ENCODE results near the gene RASEF. TPM values are rescaled to one million over a fixed set of nuclear protein-coding genes. Genes with fewer than 3 reads are reported as not detected.
A peak's percentile ranks its signal among the peaks of the same experiment; 100 is the strongest.

The RASEF gene
- total RNA-seq, 4 donors from 2014 or later, result under 0.01 to 0.42 (median 0.24) TPM

DNA sequence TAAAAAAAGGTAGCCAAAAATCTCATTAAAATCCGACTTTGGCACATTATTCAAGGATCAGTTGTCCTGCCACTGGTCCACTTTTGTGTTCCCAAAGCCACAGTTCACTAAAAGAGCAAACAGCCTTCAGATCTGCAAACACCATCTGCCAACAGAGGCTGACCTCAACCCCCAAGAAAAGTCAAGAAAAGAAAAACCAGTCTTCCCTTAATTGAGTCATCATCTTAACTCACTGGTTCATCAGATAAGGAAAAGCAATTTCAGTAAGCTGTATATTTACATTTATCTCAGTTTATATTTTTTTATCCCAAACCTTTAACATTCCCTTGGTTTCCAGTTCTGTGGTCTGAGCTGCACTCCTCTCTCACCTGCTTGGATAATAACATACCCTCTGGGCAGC lies 21.2 kb downstream of the RASEF start:
- H3K27ac ChIP-seq (replicated peaks in 1 of 4), result no peak overlapping the region
- no peaks in the 10 kb centered on the region for H3K36me3 ChIP-seq
- peaks cover 0 to 3% (median 0%) of the 10 kb centered on the region in 4 donors for H3K27me3 ChIP-seq
- no peaks in the 10 kb centered on the region for H3K9me3 ChIP-seq
- WGBS, result 44% methylated on average over 1 of the region's 1 CpG
- intact Hi-C loops (cut with DNase I), result no loop called here
- no peaks in the 10 kb centered on the region for H3K4me1 ChIP-seq
- DNase-seq (ENCODE audit: extremely low spot score), result peak; percentile 70
- no peak for TF ChIP-seq POLR2A (IDR thresholded peaks at IDR 0.05; ENCODE audit: low read depth)
- TF ChIP-seq POLR2AphosphoS5 (IDR thresholded peaks at IDR 0.05), result no peak
- no peak for TF ChIP-seq EP300 (IDR thresholded peaks at IDR 0.05)
- TF ChIP-seq, protein P1, sequence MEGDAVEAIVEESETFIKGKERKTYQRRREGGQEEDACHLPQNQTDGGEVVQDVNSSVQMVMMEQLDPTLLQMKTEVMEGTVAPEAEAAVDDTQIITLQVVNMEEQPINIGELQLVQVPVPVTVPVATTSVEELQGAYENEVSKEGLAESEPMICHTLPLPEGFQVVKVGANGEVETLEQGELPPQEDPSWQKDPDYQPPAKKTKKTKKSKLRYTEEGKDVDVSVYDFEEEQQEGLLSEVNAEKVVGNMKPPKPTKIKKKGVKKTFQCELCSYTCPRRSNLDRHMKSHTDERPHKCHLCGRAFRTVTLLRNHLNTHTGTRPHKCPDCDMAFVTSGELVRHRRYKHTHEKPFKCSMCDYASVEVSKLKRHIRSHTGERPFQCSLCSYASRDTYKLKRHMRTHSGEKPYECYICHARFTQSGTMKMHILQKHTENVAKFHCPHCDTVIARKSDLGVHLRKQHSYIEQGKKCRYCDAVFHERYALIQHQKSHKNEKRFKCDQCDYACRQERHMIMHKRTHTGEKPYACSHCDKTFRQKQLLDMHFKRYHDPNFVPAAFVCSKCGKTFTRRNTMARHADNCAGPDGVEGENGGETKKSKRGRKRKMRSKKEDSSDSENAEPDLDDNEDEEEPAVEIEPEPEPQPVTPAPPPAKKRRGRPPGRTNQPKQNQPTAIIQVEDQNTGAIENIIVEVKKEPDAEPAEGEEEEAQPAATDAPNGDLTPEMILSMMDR (IDR thresholded peaks at IDR 0.05), result no peak
- no peak overlapping the region for H3K4me3 ChIP-seq

DNA sequence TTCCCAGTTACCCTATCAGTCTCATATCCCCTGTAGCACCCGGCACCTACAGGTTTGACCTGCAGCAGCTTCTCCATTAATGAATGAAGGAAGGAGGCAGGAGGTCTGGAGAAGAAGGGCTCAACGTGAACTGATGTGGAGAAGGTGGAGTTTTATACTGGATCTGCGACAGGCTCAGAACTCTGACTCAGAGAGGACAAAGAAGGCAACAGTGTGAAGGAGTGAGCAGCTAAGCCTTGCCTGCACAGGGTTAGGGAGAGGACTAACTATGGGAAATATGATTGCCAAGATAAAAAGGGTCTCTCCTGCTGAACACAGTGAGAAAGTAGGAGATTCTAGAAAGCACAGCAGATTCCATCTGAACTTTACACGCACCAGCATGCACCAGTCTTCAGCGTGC lies 23.6 kb downstream of the RASEF start:
- H3K36me3 ChIP-seq, result no peaks in the 10 kb centered on the region
- no peaks in the 10 kb centered on the region for H3K9me3 ChIP-seq
- no peak overlapping the region for H3K27ac ChIP-seq (replicated peaks in 1 of 4)
- H3K4me1 ChIP-seq, result no peaks in the 10 kb centered on the region
- H3K4me3 ChIP-seq, result no peak overlapping the region
- DNase-seq (ENCODE audit: extremely low spot score), result peak; percentile 50
- TF ChIP-seq, protein P1 (IDR thresholded peaks at IDR 0.05), result no peak
- no peak for TF ChIP-seq POLR2AphosphoS5 (IDR thresholded peaks at IDR 0.05)
- no peak for TF ChIP-seq POLR2A (IDR thresholded peaks at IDR 0.05; ENCODE audit: low read depth)
- no peak for TF ChIP-seq EP300 (IDR thresholded peaks at IDR 0.05)
- intact Hi-C loops (cut with DNase I), result no loop called here
- 83% methylated on average over 5 of the region's 5 CpGs for WGBS
- H3K27me3 ChIP-seq, result peaks cover 0 to 4% (median 0%) of the 10 kb centered on the region in 4 donors

DNA sequence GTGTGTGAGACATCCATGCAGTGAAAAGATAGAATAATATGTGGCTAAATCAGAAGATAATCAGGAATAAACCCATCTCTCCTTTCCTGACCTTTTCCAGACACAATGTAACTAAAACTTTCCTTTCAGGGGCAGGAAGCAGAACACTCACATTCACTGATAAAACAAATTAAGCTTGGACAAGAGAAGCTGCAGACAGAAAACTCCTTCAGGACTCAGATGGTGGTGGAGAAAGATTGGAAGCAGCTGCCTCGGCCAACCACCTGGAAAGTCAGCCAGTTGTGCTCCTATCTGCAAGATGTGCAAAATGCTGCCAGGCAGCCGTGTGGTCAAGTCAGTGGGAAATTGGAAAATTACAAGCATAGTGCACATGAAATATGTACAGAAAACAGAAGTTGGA lies 26.9 kb downstream of the RASEF start:
- H3K27me3 ChIP-seq, result peaks cover 0 to 4% (median 0%) of the 10 kb centered on the region in 4 donors
- H3K4me1 ChIP-seq, result no peaks in the 10 kb centered on the region
- no peaks in the 10 kb centered on the region for H3K36me3 ChIP-seq
- intact Hi-C loops (cut with DNase I), result no loop called here
- no peak overlapping the region for H3K27ac ChIP-seq (replicated peaks in 1 of 4)
- H3K4me3 ChIP-seq, result no peak overlapping the region
- WGBS, result 49% methylated on average over 2 of the region's 2 CpGs
- H3K9me3 ChIP-seq, result no peaks in the 10 kb centered on the region
- peak; percentile 64 for DNase-seq (ENCODE audit: extremely low spot score)
- TF ChIP-seq POLR2A (IDR thresholded peaks at IDR 0.05; ENCODE audit: low read depth) (no peak), POLR2AphosphoS5 (IDR thresholded peaks at IDR 0.05) (no peak), EP300 (IDR thresholded peaks at IDR 0.05) (no peak)
- TF ChIP-seq, protein P1 (IDR thresholded peaks at IDR 0.05), result no peak

DNA sequence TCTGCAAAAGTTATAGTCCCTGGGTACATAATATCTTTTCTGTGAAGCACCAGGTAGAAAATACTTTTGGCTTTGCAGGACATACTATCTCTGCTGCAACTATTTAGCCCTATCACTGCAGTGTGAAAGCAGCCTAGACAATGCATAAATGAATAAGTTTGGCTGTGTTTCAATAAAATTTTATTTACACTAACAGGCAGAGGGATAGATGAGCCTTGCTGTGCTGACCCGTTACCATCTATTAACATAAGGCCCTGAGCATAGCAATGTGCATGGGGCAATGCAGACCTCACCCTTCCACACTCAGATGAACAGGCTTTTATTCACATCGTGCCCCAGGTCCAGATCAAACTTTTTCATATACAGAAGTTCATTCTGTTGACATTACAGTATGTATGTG lies 27.8 kb downstream of the RASEF start:
- intact Hi-C loops (cut with DNase I), result no loop called here
- H3K9me3 ChIP-seq, result no peaks in the 10 kb centered on the region
- TF ChIP-seq POLR2A (IDR thresholded peaks at IDR 0.05; ENCODE audit: low read depth) (no peak), POLR2AphosphoS5 (IDR thresholded peaks at IDR 0.05) (no peak), EP300 (IDR thresholded peaks at IDR 0.05) (no peak)
- TF ChIP-seq, protein P1 (IDR thresholded peaks at IDR 0.05), result no peak
- DNase-seq (ENCODE audit: extremely low spot score), result no peak
- H3K36me3 ChIP-seq, result no peaks in the 10 kb centered on the region
- H3K4me1 ChIP-seq, result no peaks in the 10 kb centered on the region
- H3K27ac ChIP-seq (replicated peaks in 1 of 4), result no peak overlapping the region
- WGBS, result 84% methylated on average over 2 of the region's 2 CpGs
- H3K4me3 ChIP-seq, result no peak overlapping the region
- peaks cover 0 to 4% (median 0%) of the 10 kb centered on the region in 4 donors for H3K27me3 ChIP-seq

DNA sequence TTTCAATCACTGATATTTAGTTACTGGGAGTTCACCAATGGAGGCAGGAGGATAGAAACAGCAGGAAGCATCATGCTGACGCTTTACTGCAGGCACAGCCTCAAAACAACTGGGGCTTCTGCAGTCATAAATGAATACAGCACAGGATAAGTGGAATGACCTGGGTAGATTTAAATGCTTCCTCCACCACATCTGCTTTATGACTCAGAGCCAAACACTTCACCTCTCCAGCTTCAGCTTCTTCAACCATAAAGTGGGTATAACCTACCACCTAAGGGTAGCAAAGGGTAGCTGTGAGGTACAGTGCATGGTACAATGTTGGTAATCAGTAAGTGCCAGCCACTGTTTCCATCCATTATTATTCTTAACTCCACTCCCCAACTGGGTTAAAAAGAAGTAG lies 28.4 kb downstream of the RASEF start:
- Histone ChIP-seq H3K4me1 (no peaks in the 10 kb centered on the region), H3K36me3 (no peaks in the 10 kb centered on the region), H3K9me3 (no peaks in the 10 kb centered on the region), H3K27ac (replicated peaks in 1 of 4) (no peak overlapping the region), H3K4me3 (no peak overlapping the region), H3K27me3 (peaks cover 0 to 4% (median 0%) of the 10 kb centered on the region in 4 donors)
- intact Hi-C loops (cut with DNase I), result no loop called here
- no peak for DNase-seq (ENCODE audit: extremely low spot score)
- 83% methylated on average over 1 of the region's 1 CpG for WGBS
- no peak for TF ChIP-seq POLR2AphosphoS5 (IDR thresholded peaks at IDR 0.05)
- TF ChIP-seq EP300 (IDR thresholded peaks at IDR 0.05), result no peak
- TF ChIP-seq POLR2A (IDR thresholded peaks at IDR 0.05; ENCODE audit: low read depth), result no peak
- TF ChIP-seq, protein P1 (IDR thresholded peaks at IDR 0.05), result no peak
